ENCODE data around the gene MID2. TPM values are rescaled to one million over a fixed set of nuclear protein-coding genes. Genes with fewer than 3 reads are reported as not detected.

MID2 gene
- total RNA-seq, 1 donor from 2014 or later, result 18.7 TPM

DNA sequence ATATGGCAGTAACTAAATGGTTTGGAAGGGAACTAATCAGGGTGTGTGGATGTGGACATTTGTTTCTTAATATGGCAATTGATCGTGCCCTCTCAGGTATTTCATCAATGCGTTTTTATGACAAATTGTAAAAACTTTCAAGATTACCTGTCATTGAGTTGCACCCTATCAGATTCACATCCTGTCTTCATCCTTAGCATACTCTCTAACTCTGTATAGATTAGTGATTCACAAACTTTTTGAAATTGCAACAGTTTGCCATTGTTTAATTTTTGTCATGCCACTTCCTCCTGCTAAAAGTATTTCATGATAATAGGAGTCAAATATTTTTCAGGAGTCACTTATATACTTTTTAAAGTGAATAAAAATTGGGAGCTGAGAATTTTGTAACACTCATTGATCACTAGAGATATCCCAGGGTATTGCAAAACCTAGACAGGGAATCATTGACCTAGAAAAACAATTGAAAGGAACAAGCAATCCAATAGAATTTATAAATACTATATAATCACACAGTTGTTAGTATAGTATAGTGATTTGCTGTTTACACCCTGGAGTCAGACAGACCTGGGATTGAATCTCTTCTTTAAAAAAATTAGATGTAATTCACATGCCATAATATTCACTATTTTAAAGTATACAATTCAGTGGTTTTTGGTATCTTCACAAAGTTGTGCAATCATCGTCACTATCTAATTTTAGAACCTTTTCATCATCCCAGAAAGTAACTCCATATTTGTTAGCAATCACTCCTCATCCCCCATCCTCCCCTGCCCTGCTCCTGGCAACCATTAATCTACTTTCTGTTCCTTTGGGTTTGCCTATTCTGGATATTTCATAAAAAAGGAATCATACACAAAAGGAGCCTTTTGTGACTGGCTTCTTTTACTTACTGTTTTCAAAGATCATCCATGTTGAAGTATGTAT is 8.9 kb downstream of the MID2 start:
- TF ChIP-seq, protein P1, sequence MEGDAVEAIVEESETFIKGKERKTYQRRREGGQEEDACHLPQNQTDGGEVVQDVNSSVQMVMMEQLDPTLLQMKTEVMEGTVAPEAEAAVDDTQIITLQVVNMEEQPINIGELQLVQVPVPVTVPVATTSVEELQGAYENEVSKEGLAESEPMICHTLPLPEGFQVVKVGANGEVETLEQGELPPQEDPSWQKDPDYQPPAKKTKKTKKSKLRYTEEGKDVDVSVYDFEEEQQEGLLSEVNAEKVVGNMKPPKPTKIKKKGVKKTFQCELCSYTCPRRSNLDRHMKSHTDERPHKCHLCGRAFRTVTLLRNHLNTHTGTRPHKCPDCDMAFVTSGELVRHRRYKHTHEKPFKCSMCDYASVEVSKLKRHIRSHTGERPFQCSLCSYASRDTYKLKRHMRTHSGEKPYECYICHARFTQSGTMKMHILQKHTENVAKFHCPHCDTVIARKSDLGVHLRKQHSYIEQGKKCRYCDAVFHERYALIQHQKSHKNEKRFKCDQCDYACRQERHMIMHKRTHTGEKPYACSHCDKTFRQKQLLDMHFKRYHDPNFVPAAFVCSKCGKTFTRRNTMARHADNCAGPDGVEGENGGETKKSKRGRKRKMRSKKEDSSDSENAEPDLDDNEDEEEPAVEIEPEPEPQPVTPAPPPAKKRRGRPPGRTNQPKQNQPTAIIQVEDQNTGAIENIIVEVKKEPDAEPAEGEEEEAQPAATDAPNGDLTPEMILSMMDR (IDR thresholded peaks at IDR 0.05), result no peak
- Mint-ChIP-seq H3K27me3 (ENCODE audit: low read depth) (no peaks in the 10 kb centered on the region), H3K36me3 (ENCODE audit: low read depth) (peaks cover 2% of the 10 kb centered on the region), H3K4me1 (ENCODE audit: low read depth) (no peaks in the 10 kb centered on the region), H3K27ac (ENCODE audit: unreplicated experiment) (no peak overlapping the region), H3K4me3 (ENCODE audit: unreplicated experiment) (no peak overlapping the region), H3K9me3 (ENCODE audit: low read depth) (no peaks in the 10 kb centered on the region)
- DNase-seq (ENCODE audit: low spot score), result no peak

DNA sequence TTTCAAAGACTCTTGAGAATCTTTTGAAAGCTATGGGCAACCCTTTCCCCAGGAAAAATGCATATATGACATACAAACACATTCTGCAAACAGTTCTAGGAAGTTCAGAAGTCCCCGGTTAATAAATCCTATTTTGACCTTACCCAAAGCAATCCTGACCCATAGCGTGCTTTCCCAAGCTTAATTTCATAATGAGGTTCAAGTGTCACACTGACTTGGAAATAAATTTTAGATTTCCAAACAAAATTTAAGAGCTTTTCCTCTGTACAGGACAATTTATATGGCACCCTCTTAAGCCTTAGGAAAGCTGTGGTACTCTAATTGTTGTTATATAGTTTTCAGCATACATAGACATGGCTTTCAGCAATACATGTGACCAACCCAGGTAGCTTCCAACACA is 11.3 kb downstream of the MID2 start:
- H3K36me3 Mint-ChIP-seq (ENCODE audit: low read depth), result peaks cover 4% of the 10 kb centered on the region
- no peak overlapping the region for H3K27ac Mint-ChIP-seq (ENCODE audit: unreplicated experiment)
- TF ChIP-seq, protein P1 (IDR thresholded peaks at IDR 0.05), result no peak
- H3K4me3 Mint-ChIP-seq (ENCODE audit: unreplicated experiment), result no peak overlapping the region
- no peaks in the 10 kb centered on the region for H3K27me3 Mint-ChIP-seq (ENCODE audit: low read depth)
- no peaks in the 10 kb centered on the region for H3K4me1 Mint-ChIP-seq (ENCODE audit: low read depth)
- DNase-seq (ENCODE audit: low spot score), result no peak
- H3K9me3 Mint-ChIP-seq (ENCODE audit: low read depth), result no peaks in the 10 kb centered on the region

DNA sequence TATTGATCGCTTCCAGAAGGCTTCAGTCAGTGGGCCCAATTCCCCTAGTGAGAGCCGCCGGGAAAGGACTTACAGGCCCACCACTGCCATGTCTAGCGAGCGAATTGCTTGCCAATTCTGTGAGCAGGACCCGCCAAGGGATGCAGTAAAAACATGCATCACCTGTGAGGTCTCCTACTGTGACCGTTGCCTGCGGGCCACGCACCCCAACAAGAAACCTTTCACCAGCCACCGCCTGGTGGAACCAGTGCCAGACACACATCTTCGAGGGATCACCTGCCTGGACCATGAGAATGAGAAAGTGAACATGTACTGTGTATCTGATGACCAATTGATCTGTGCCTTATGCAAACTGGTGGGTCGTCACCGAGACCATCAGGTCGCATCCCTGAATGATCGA is 15.3 kb downstream of the MID2 start:
- no peak overlapping the region for H3K27ac Mint-ChIP-seq (ENCODE audit: unreplicated experiment)
- no peaks in the 10 kb centered on the region for H3K9me3 Mint-ChIP-seq (ENCODE audit: low read depth)
- no peaks in the 10 kb centered on the region for H3K4me1 Mint-ChIP-seq (ENCODE audit: low read depth)
- peaks cover 3% of the 10 kb centered on the region for H3K36me3 Mint-ChIP-seq (ENCODE audit: low read depth)
- no peak for DNase-seq (ENCODE audit: low spot score)
- H3K27me3 Mint-ChIP-seq (ENCODE audit: low read depth), result no peaks in the 10 kb centered on the region
- TF ChIP-seq, protein P1 (IDR thresholded peaks at IDR 0.05), result no peak
- H3K4me3 Mint-ChIP-seq (ENCODE audit: unreplicated experiment), result no peak overlapping the region

DNA sequence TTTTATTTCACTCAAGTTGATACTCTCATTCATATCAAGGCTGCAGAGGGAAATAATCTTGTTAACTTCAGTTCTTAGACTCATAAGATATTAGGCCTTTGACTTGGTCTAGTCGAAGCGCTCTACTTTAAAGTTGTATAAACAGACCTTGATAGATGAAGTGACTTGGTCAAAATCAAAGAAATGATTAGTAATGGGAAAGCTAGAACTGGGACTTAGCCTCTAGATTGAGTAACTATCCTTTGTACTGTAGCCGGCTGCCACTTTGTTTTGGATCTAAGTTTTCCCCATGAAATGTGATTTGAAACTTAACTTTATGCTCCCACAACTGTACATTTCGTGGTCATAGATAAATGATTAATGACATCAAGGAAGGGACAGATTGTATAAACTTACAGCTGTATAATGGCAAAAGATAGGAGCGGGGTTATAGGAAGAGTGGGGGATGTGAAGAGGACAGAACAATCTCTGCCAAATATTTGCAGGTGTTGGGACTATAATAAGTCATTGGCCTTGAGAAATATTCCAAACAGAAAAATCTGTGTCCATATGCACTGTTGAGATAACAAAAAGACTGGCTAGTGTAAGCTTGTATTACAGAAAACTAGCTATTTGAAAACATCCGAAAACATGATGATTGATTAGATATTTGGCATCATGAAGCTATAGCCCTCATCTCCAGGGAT is 17.2 kb downstream of the MID2 start:
- TF ChIP-seq, protein P1 (IDR thresholded peaks at IDR 0.05), result no peak
- Mint-ChIP-seq H3K4me3 (ENCODE audit: unreplicated experiment) (no peak overlapping the region), H3K9me3 (ENCODE audit: low read depth) (no peaks in the 10 kb centered on the region), H3K27me3 (ENCODE audit: low read depth) (no peaks in the 10 kb centered on the region), H3K36me3 (ENCODE audit: low read depth) (peaks cover 3% of the 10 kb centered on the region), H3K4me1 (ENCODE audit: low read depth) (no peaks in the 10 kb centered on the region), H3K27ac (ENCODE audit: unreplicated experiment) (no peak overlapping the region)
- no peak for DNase-seq (ENCODE audit: low spot score)

DNA sequence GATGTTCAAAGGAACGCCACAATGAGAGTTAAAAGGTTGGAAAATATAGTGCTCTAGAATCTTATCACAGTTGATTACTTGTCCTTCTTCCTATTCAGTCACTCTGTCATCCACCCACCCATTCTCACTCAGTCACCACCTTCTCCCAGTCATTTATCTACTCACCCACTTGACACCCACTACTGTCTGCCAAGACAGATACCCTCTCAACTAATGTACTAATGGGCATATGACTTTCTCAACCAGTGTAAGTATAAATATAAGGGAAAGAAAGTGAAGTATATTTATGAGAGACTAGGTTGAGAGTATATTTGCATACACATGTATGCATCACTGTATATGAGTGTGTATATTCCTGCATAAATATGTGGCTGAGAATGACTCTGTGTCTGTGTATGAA is 20.0 kb downstream of the MID2 start:
- DNase-seq (ENCODE audit: low spot score), result no peak
- Mint-ChIP-seq H3K27ac (ENCODE audit: unreplicated experiment) (no peak overlapping the region), H3K27me3 (ENCODE audit: low read depth) (no peaks in the 10 kb centered on the region), H3K4me1 (ENCODE audit: low read depth) (no peaks in the 10 kb centered on the region), H3K36me3 (ENCODE audit: low read depth) (peaks cover 3% of the 10 kb centered on the region), H3K4me3 (ENCODE audit: unreplicated experiment) (no peak overlapping the region), H3K9me3 (ENCODE audit: low read depth) (no peaks in the 10 kb centered on the region)
- TF ChIP-seq, protein P1 (IDR thresholded peaks at IDR 0.05), result no peak
